B cell (primary cell): Measurements from ENCODE around the gene PRICKLE3.

Source experiments
- CTCF ChIP-seq: fragments of 200-600 bp; IDR thresholded peaks from one replicate; pipeline ENCODE4 v1.8.0; 2022; ENCODE audit warnings: antibody characterized with exemption, mild to moderate bottlenecking
- EZH2 ChIP-seq: IDR thresholded peaks from 2 replicates; pipeline ENCODE4 v1.6.1; 2012; ENCODE audit warnings: borderline replicate concordance, low read depth, mild to moderate bottlenecking, moderate library complexity, low read length; ENCODE audit not compliant: insufficient read depth, poor library complexity, severe bottlenecking

GRCh38 chrX:49174723-49175122 lies 11.4 kb downstream of the PRICKLE3 start:
- TF ChIP-seq CTCF: no peak
- no peak for TF ChIP-seq EZH2
